HTR-8/SVneo (cell line): Measurements from ENCODE around the gene RPL19.
"Not testable (repeated sequence)": the region's sequence is repeated elsewhere in the genome, so short reads cannot be mapped to it uniquely, and the experiment has no call there.

Source experiments
- DNase-seq: peaks from one replicate; pipeline ENCODE4 v3.0.0; 2011; ENCODE audit warnings: low spot score, mixed read lengths; ENCODE audit not compliant: insufficient read length
- FAIRE-seq: peaks from 2 replicates; lab custom pipeline; 2011; peaks lifted over from hg19 to GRCh38; lab: Jason Lieb, UNC

The RPL19 gene

GRCh38 chr17:39238311-39238972 is 38.4 kb downstream of the RPL19 start:
- FAIRE-seq, result peak; percentile 93
- DNase-seq, result peak; percentile 78

- FAIRE-seq, result peak; percentile 60
- no peak for DNase-seq
These were observed 39.7 kb downstream of the RPL19 start for GRCh38 chr17:39239640-39240314.

GRCh38 chr17:39240631-39241030 is 40.5 kb downstream of the RPL19 start:
- FAIRE-seq (no peak), DNase-seq (no peak)

GRCh38 chr17:39243155-39243554 is 43.1 kb downstream of the RPL19 start:
- FAIRE-seq, result no peak
- DNase-seq, result no peak

GRCh38 chr17:39244016-39244599 is 44.0 kb downstream of the RPL19 start:
- DNase-seq, result no peak
- no peak for FAIRE-seq

GRCh38 chr17:39244600-39245570 is 44.8 kb downstream of the RPL19 start:
- DNase-seq (peak; percentile 94), FAIRE-seq (peak; percentile 98)

- FAIRE-seq (no peak), DNase-seq (no peak)
These were observed 46.2 kb downstream of the RPL19 start for GRCh38 chr17:39246274-39246673.

- not testable (repeated sequence) for DNase-seq, FAIRE-seq
These were observed 50.0 kb downstream of the RPL19 start for GRCh38 chr17:39250076-39250475.

GRCh38 chr17:39251997-39252396 is 51.9 kb downstream of the RPL19 start:
- no peak for DNase-seq
- FAIRE-seq, result no peak

GRCh38 chr17:39252788-39253460 is 52.8 kb downstream of the RPL19 start:
- FAIRE-seq (no peak), DNase-seq (no peak)
